GM23338 (cell line): ENCODE measurements around the gene ZNFX1. TPM values are rescaled to one million over a fixed set of nuclear protein-coding genes. Genes with fewer than 3 reads are reported as not detected.

Source experiments
- ATAC-seq: fragments of 200-7000 bp; cut with Tn5 transposase; 3 replicates; pipeline ENCODE4 v1.9.1; 2020
- DNase-seq: peaks from one replicate; pipeline ENCODE4 v3.0.0-alpha.2; 2015; ENCODE audit warnings: low spot score
- H2AFZ ChIP-seq: fragments of 200-600 bp; sonication (generic); 2 replicates; pipeline ENCODE4 v1.8.0; 2016; ENCODE audit warnings: antibody characterized with exemption, mild to moderate bottlenecking, moderate library complexity
- H3F3A ChIP-seq: fragments of 200-600 bp; sonication (generic); replicated peaks from 2 replicates; pipeline ENCODE4 v1.8.0; 2017; ENCODE audit warnings: antibody characterized with exemption, mixed run types, low read depth
- H3K27ac ChIP-seq: fragments of 200-600 bp; sonication (generic); 2 replicates; pipeline ENCODE4 v1.6.1; 2016; ENCODE audit warnings: low read depth
- H3K27me3 ChIP-seq: fragments of 200-600 bp; sonication (generic); 2 replicates; pipeline ENCODE4 v1.8.0; 2016; ENCODE audit warnings: mild to moderate bottlenecking, mixed run types, moderate library complexity; ENCODE audit not compliant: insufficient read depth
- H3K36me3 ChIP-seq: fragments of 200-600 bp; sonication (generic); 2 replicates; pipeline ENCODE4 v1.8.0; 2016; ENCODE audit warnings: mild to moderate bottlenecking; ENCODE audit not compliant: insufficient read depth
- H3K4me1 ChIP-seq: fragments of 200-600 bp; sonication (generic); 2 replicates; pipeline ENCODE4 v1.8.0; 2016; ENCODE audit warnings: mild to moderate bottlenecking, moderate library complexity; ENCODE audit not compliant: insufficient read depth
- H3K4me2 ChIP-seq: fragments of 200-600 bp; sonication (generic); 2 replicates; pipeline ENCODE4 v1.7.1; 2017; ENCODE audit warnings: mixed run types
- H3K4me3 ChIP-seq: fragments of 200-600 bp; sonication (generic); 2 replicates; pipeline ENCODE4 v1.6.1; 2016; ENCODE audit warnings: mixed run types
- H3K79me2 ChIP-seq: fragments of 200-600 bp; sonication (generic); replicated peaks from 2 replicates; pipeline ENCODE4 v1.8.0; 2017; ENCODE audit warnings: mild to moderate bottlenecking; ENCODE audit not compliant: insufficient read depth
- H3K9me2 ChIP-seq: fragments of 200-600 bp; sonication (generic); 2 replicates; pipeline ENCODE4 v1.8.0; 2017; ENCODE audit not compliant: insufficient read depth
- H4K20me1 ChIP-seq: fragments of 200-600 bp; sonication (generic); replicated peaks from 2 replicates; pipeline ENCODE4 v1.8.0; 2017; ENCODE audit warnings: mild to moderate bottlenecking; ENCODE audit not compliant: insufficient read depth
- H3K27ac Mint-ChIP-seq: 2 replicates; pipeline ENCODE4 v1.8.0; 2020; ENCODE audit warnings: inconsistent platforms, mild to moderate bottlenecking, moderate library complexity, mixed read lengths
- H3K27me3 Mint-ChIP-seq: 3 replicates; pipeline ENCODE4 v1.8.0; 2022; ENCODE audit warnings: low read depth, mild to moderate bottlenecking, moderate library complexity, mixed read lengths, inconsistent platforms; ENCODE audit not compliant: insufficient read depth, poor library complexity
- H3K36me3 Mint-ChIP-seq: 3 replicates; pipeline ENCODE4 v1.8.0; 2021; ENCODE audit warnings: low read depth, mild to moderate bottlenecking, inconsistent platforms, moderate library complexity, mixed read lengths
- H3K4me1 Mint-ChIP-seq: 3 replicates; pipeline ENCODE4 v1.8.0; 2020; ENCODE audit warnings: mild to moderate bottlenecking, inconsistent platforms, mixed read lengths
- H3K4me3 Mint-ChIP-seq: 3 replicates; pipeline ENCODE4 v1.8.0; 2021; ENCODE audit warnings: moderate library complexity, mild to moderate bottlenecking, inconsistent platforms, mixed read lengths
- H3K9me3 Mint-ChIP-seq: 3 replicates; pipeline ENCODE4 v1.8.0; 2020; ENCODE audit warnings: moderate library complexity, mild to moderate bottlenecking, inconsistent platforms, mixed read lengths
- CTCF ChIP-seq, 2 experiments: fragments of 200-600 bp in 1 of 2; sonication (generic) in 1 of 2; conservative IDR thresholded peaks; 2 replicates each; pipeline versions ENCODE4 v1.5.1 to v1.6.1; 2016 to 2017; ENCODE audit warnings: antibody characterized with exemption in 2 of 2, low read depth in 2 of 2, mild to moderate bottlenecking in 2 of 2, moderate library complexity in 1 of 2
- ETS1 ChIP-seq: IDR thresholded peaks from 2 replicates; pipeline ENCODE4 v1.6.1; 2016; ENCODE audit warnings: antibody characterized with exemption
- EZH2 ChIP-seq: fragments of 200-600 bp; sonication (generic); IDR thresholded peaks from one replicate; pipeline ENCODE4 v1.8.0; 2017; ENCODE audit warnings: antibody characterized with exemption, mild to moderate bottlenecking, low read depth; ENCODE audit not compliant: unreplicated experiment
- EZH2phosphoT487 ChIP-seq: fragments of 200-600 bp; sonication (generic); IDR thresholded peaks from one replicate; pipeline ENCODE4 v1.8.1; 2018; ENCODE audit warnings: antibody characterized with exemption; ENCODE audit not compliant: unreplicated experiment
- JUNB ChIP-seq: IDR thresholded peaks from one replicate; pipeline ENCODE4 v1.6.1; 2016; ENCODE audit warnings: antibody characterized with exemption; ENCODE audit not compliant: unreplicated experiment
- NANOG ChIP-seq: IDR thresholded peaks from 2 replicates; pipeline ENCODE4 v1.6.1; 2016; ENCODE audit warnings: antibody characterized with exemption, borderline replicate concordance
- POLR2AphosphoS5 ChIP-seq: IDR thresholded peaks from 2 replicates; pipeline ENCODE4 v1.6.1; 2016; ENCODE audit warnings: antibody characterized with exemption, low read depth
- STAT1 ChIP-seq: IDR thresholded peaks from one replicate; pipeline ENCODE4 v1.6.1; 2016; ENCODE audit warnings: antibody characterized with exemption; ENCODE audit not compliant: unreplicated experiment
- ZNF114 ChIP-seq: fragments of 250-450 bp; sonication (Bioruptor Pico); IDR thresholded peaks from 2 replicates; pipeline ENCODE4 v1.5.0; 2020; ENCODE audit warnings: mild to moderate bottlenecking, moderate library complexity
- ZNF462 ChIP-seq: fragments of 250-450 bp; sonication (Bioruptor Pico); IDR thresholded peaks from 2 replicates; pipeline ENCODE4 v1.5.0; 2020; ENCODE audit warnings: mild to moderate bottlenecking, moderate library complexity
- polyA plus RNA-seq: library from polyadenylated mRNA; unstranded; fragments of >200 nt; fragmentation: Nextera tagmentation; extraction: Ambion mirVana; gene quantifications from 2 replicates; pipeline ENCODE4 v1.2.1, GENCODE V29; 2016
- total RNA-seq: library from RNA; depleted of rRNA; stranded (reverse); fragments of >200 nt; shearing (Covaris generic); gene quantifications from 2 replicates; pipeline ENCODE4 v1.2.3, GENCODE V29; 2014

The ZNFX1 gene
- total and polyA plus RNA-seq, 2 experiments from 2014 or later, result 6.1 to 12.1 TPM

- no peak for TF ChIP-seq CTCF (conservative IDR thresholded peaks at IDR 0.05; ENCODE audit: low read depth in 2 of 2)
- TF ChIP-seq JUNB, result no peak
Observed at GRCh38 chr20:49292010-49292409, 14.2 kb upstream of the ZNFX1 start (continued).

- H3K27me3 Mint-ChIP-seq, result peaks cover 43% of the 10 kb centered on the region
- ATAC-seq (peak; percentile 2; the same call in 2 of the 3 replicates), DNase-seq (no peak)
- peaks cover 73% of the 10 kb centered on the region for H3K36me3 Mint-ChIP-seq
- H3K4me3 Mint-ChIP-seq, result no peak overlapping the region
- peak overlapping the region; percentile 69 for H3K27ac Mint-ChIP-seq
- Histone ChIP-seq H4K20me1 (peaks cover 18% of the 10 kb centered on the region), H3K27ac (peak overlapping the region; percentile 93), H3K4me3 (no peak overlapping the region), H2AFZ (no peak overlapping the region), H3K36me3 (peaks cover 35% of the 10 kb centered on the region), H3K9me2 (no peaks in the 10 kb centered on the region), H3K27me3 (no peaks in the 10 kb centered on the region), H3K4me2 (no peak overlapping the region), H3K79me2 (peaks cover 15% of the 10 kb centered on the region), H3F3A (peaks cover 64% of the 10 kb centered on the region), H3K4me1 (peaks cover 25% of the 10 kb centered on the region)
- peaks cover 57% of the 10 kb centered on the region for H3K4me1 Mint-ChIP-seq
- peaks cover 15% of the 10 kb centered on the region for H3K9me3 Mint-ChIP-seq
- TF ChIP-seq STAT1 (no peak), ZNF114 (CRISPR knock-in tag) (no peak), NANOG (no peak), ETS1 (no peak), CTCF (conservative IDR thresholded peaks at IDR 0.05; ENCODE audit: low read depth in 2 of 2) (no peak), POLR2AphosphoS5 (no peak), EZH2phosphoT487 (no peak), JUNB (no peak), EZH2 (no peak), ZNF462 (CRISPR knock-in tag) (no peak)
Observed at GRCh38 chr20:49291200-49291599, 13.3 kb upstream of the ZNFX1 start.
